ENCODE results near the gene OR8K5. TPM values are rescaled to one million over a fixed set of nuclear protein-coding genes. Genes with fewer than 3 reads are reported as not detected.

The OR8K5 gene
- total and polyA plus RNA-seq, 2 donors (not counting 3 experiments of a cell fraction or from before 2014, with no cell fraction given) = not detected

DNA sequence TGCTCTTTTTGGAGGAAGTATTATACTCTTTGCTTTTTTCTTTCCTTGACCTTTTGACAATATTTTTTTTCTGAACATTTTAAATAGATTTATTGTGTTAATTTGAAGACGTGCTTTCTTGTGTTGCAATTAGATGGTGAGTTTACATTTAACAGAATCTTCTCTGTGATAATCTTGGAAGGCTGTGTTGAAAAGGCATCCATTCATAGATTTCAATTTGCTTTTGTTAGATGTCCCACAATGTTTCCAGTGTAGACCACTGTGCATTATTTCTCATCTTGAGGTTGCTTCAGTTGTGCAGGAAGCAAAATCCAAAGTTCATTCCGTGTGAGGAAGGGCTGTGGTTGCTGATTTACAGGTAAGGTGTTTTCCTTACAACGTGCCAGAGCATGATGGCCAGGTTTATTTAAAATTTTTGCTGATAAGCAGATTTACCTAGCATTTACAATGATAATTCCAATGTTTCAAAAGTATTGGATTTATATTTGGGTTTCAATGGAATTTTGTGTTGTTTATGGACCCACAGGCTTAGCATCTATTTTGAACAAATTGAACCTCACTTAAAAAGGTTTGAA, 12.2 kb upstream of the OR8K5 start:
- intact Hi-C loops (cut with micrococcal nuclease) = no loop called here
- Histone ChIP-seq H3K4me1 (ENCODE audit: control insufficient read depth, extremely low read depth, insufficient read depth, low read length) (no peaks in the 10 kb centered on the region), H3K36me3 (ENCODE audit: control insufficient read depth in 2 of 2, extremely low read depth in 1 of 2, insufficient read depth in 2 of 2, low read length in 2 of 2) (no peaks in the 10 kb centered on the region), H3K9me3 (replicated peaks; ENCODE audit: control insufficient read depth, insufficient read depth, low read length) (peaks cover 2% of the 10 kb centered on the region), H3K4me3 (replicated peaks in 1 of 3; ENCODE audit: insufficient read depth in 1 of 3, low read depth in 1 of 3, low read length in 3 of 3) (no peak overlapping the region), H3K9me1 (replicated peaks; ENCODE audit: control insufficient read depth, extremely low read depth, insufficient read depth, low read length) (no peaks in the 10 kb centered on the region), H3K27me3 (ENCODE audit: control insufficient read depth in 2 of 2, insufficient read depth in 2 of 2, low read length in 2 of 2) (no peaks in the 10 kb centered on the region), H3K79me2 (ENCODE audit: control insufficient read depth, insufficient read depth, low read length) (no peaks in the 10 kb centered on the region), H3K27ac (ENCODE audit: insufficient read depth, low read depth, low read length) (no peak overlapping the region), H3K9ac (replicated peaks; ENCODE audit: extremely low read depth, insufficient read depth, low read length) (no peak overlapping the region), H2AFZ (ENCODE audit: low read depth, low read length) (no peak overlapping the region), H3K4me2 (ENCODE audit: insufficient read depth, low read length) (no peak overlapping the region), H4K20me1 (replicated peaks; ENCODE audit: control insufficient read depth, extremely low read depth, insufficient read depth, low read length) (no peaks in the 10 kb centered on the region)
- TF ChIP-seq POLR2A (IDR thresholded peaks at IDR 0.05; ENCODE audit: low read depth, low read length) (no peak), GATA2 (IDR thresholded peaks at IDR 0.05; ENCODE audit: insufficient read depth, insufficient read length, low read depth, low read length) (no peak), JUN (IDR thresholded peaks at IDR 0.05; ENCODE audit: borderline replicate concordance, insufficient read depth, insufficient read length, low read depth) (no peak), POLR2AphosphoS5 (IDR thresholded peaks at IDR 0.05; ENCODE audit: insufficient read depth, low read depth, low read length) (no peak), EZH2 (IDR thresholded peaks at IDR 0.05; ENCODE audit: borderline replicate concordance, low read depth, low read length, severe bottlenecking) (no peak), MAX (IDR thresholded peaks at IDR 0.05; ENCODE audit: insufficient read depth, insufficient read length) (no peak), FOS (IDR thresholded peaks at IDR 0.05; ENCODE audit: borderline replicate concordance, insufficient read depth, low read length) (no peak), MYC (IDR thresholded peaks at IDR 0.05; ENCODE audit: low read depth, low read length) (no peak), CTCF (IDR thresholded peaks at IDR 0.05; ENCODE audit: extremely low read depth in 1 of 2, insufficient read depth in 1 of 2, low read depth in 1 of 2, low read length in 2 of 2) (no peak)
- DNase-seq (ENCODE audit: low read depth, low spot score) (no peak), FAIRE-seq (no peak)
- dilution Hi-C loops (cut with MboI; ENCODE audit: extremely low pct_ligation_motif_present, low sequenced_read_pairs) = no loop called here
- CTCF ChIA-PET = no interaction called here
- no TSS peak for BruUV-seq (replicated peaks)
- POLR2A ChIA-PET = no interaction called here

Measured in endothelial cell of umbilical vein (primary cell).